ENCODE measurements around the gene LSM14B. TPM values are rescaled to one million over a fixed set of nuclear protein-coding genes. Genes with fewer than 3 reads are reported as not detected.

LSM14B gene
- polyA plus RNA-seq, 1 donor = 47.6 TPM

- H3K27ac ChIP-seq (ENCODE audit: low read length) = no peak overlapping the region
Observed at GRCh38 chr20:62132421-62132820, 10.1 kb downstream of the LSM14B start.

GRCh38 chr20:62133051-62133845, 11.0 kb downstream of the LSM14B start:
- DNase-seq = no peak
- H3K27me3 ChIP-seq (ENCODE audit: control insufficient read depth, insufficient read depth, low read length) = no peaks in the 10 kb centered on the region
- no peak overlapping the region for H3K27ac ChIP-seq (ENCODE audit: low read length)
- no peaks in the 10 kb centered on the region for H3K4me1 ChIP-seq (ENCODE audit: control insufficient read depth, insufficient read depth, low read length)
- no peak overlapping the region for H3K4me3 ChIP-seq (ENCODE audit: low read length)
- peaks cover 97% of the 10 kb centered on the region for H3K36me3 ChIP-seq (ENCODE audit: control insufficient read depth, insufficient read depth, low read length)
- H3K9me3 ChIP-seq (ENCODE audit: control insufficient read depth, low read depth, low read length) = no peaks in the 10 kb centered on the region
- no CpG with 5 or more reads among the region's 29 CpGs for WGBS (ENCODE audit: insufficient coverage, low lambda C conversion rate)

More at GRCh38 chr20:62132421-62132820, 10.1 kb downstream of the LSM14B start:
- DNase-seq = no peak
- Histone ChIP-seq H3K36me3 (ENCODE audit: control insufficient read depth, insufficient read depth, low read length) (peaks cover 97% of the 10 kb centered on the region), H3K4me3 (ENCODE audit: low read length) (no peak overlapping the region), H3K4me1 (ENCODE audit: control insufficient read depth, insufficient read depth, low read length) (no peaks in the 10 kb centered on the region), H3K27me3 (ENCODE audit: control insufficient read depth, insufficient read depth, low read length) (no peaks in the 10 kb centered on the region), H3K9me3 (ENCODE audit: control insufficient read depth, low read depth, low read length) (no peaks in the 10 kb centered on the region)
- 100% methylated on average over 1 of the region's 7 CpGs for WGBS (ENCODE audit: insufficient coverage, low lambda C conversion rate)

- DNase-seq = no peak
- Histone ChIP-seq H3K36me3 (ENCODE audit: control insufficient read depth, insufficient read depth, low read length) (peaks cover 97% of the 10 kb centered on the region), H3K27me3 (ENCODE audit: control insufficient read depth, insufficient read depth, low read length) (no peaks in the 10 kb centered on the region), H3K9me3 (ENCODE audit: control insufficient read depth, low read depth, low read length) (no peaks in the 10 kb centered on the region), H3K27ac (ENCODE audit: low read length) (no peak overlapping the region), H3K4me3 (ENCODE audit: low read length) (no peak overlapping the region), H3K4me1 (ENCODE audit: control insufficient read depth, insufficient read depth, low read length) (no peaks in the 10 kb centered on the region)
- WGBS (ENCODE audit: insufficient coverage, low lambda C conversion rate) = no CpG with 5 or more reads among the region's 12 CpGs
Observed at GRCh38 chr20:62133864-62134263, 11.6 kb downstream of the LSM14B start.

GRCh38 chr20:62134735-62135231, 12.5 kb downstream of the LSM14B start:
- Histone ChIP-seq H3K27me3 (ENCODE audit: control insufficient read depth, insufficient read depth, low read length) (no peaks in the 10 kb centered on the region), H3K27ac (ENCODE audit: low read length) (no peak overlapping the region), H3K4me3 (ENCODE audit: low read length) (no peak overlapping the region), H3K9me3 (ENCODE audit: control insufficient read depth, low read depth, low read length) (no peaks in the 10 kb centered on the region), H3K36me3 (ENCODE audit: control insufficient read depth, insufficient read depth, low read length) (peaks cover 97% of the 10 kb centered on the region), H3K4me1 (ENCODE audit: control insufficient read depth, insufficient read depth, low read length) (no peaks in the 10 kb centered on the region)
- WGBS (ENCODE audit: insufficient coverage, low lambda C conversion rate) = 94% methylated on average over 3 of the region's 11 CpGs
- no peak for DNase-seq

- H3K36me3 ChIP-seq (ENCODE audit: control insufficient read depth, insufficient read depth, low read length) = peaks cover 97% of the 10 kb centered on the region
- no peak overlapping the region for H3K27ac ChIP-seq (ENCODE audit: low read length)
- no peak overlapping the region for H3K4me3 ChIP-seq (ENCODE audit: low read length)
- H3K4me1 ChIP-seq (ENCODE audit: control insufficient read depth, insufficient read depth, low read length) = peaks cover under 1% of the 10 kb centered on the region
- no peaks in the 10 kb centered on the region for H3K9me3 ChIP-seq (ENCODE audit: control insufficient read depth, low read depth, low read length)
- no CpG with 5 or more reads among the region's 8 CpGs for WGBS (ENCODE audit: insufficient coverage, low lambda C conversion rate)
- no peaks in the 10 kb centered on the region for H3K27me3 ChIP-seq (ENCODE audit: control insufficient read depth, insufficient read depth, low read length)
- DNase-seq = no peak
Observed at GRCh38 chr20:62135573-62136266, 13.4 kb downstream of the LSM14B start.

- H3K9me3 ChIP-seq (ENCODE audit: control insufficient read depth, low read depth, low read length) = no peaks in the 10 kb centered on the region
- H3K4me1 ChIP-seq (ENCODE audit: control insufficient read depth, insufficient read depth, low read length) = peaks cover 8% of the 10 kb centered on the region
- 82% methylated on average over 3 of the region's 8 CpGs for WGBS (ENCODE audit: insufficient coverage, low lambda C conversion rate)
- no peak overlapping the region for H3K4me3 ChIP-seq (ENCODE audit: low read length)
- peaks cover 95% of the 10 kb centered on the region for H3K36me3 ChIP-seq (ENCODE audit: control insufficient read depth, insufficient read depth, low read length)
- no peak overlapping the region for H3K27ac ChIP-seq (ENCODE audit: low read length)
- DNase-seq = peak; percentile 58 to 71
- H3K27me3 ChIP-seq (ENCODE audit: control insufficient read depth, insufficient read depth, low read length) = no peaks in the 10 kb centered on the region
Observed at GRCh38 chr20:62136283-62137091, 14.2 kb downstream of the LSM14B start.

GRCh38 chr20:62137092-62137384, 14.8 kb downstream of the LSM14B start:
- Histone ChIP-seq H3K9me3 (ENCODE audit: control insufficient read depth, low read depth, low read length) (no peaks in the 10 kb centered on the region), H3K4me3 (ENCODE audit: low read length) (no peak overlapping the region), H3K36me3 (ENCODE audit: control insufficient read depth, insufficient read depth, low read length) (peaks cover 90% of the 10 kb centered on the region), H3K27ac (ENCODE audit: low read length) (no peak overlapping the region), H3K4me1 (ENCODE audit: control insufficient read depth, insufficient read depth, low read length) (peaks cover 14% of the 10 kb centered on the region), H3K27me3 (ENCODE audit: control insufficient read depth, insufficient read depth, low read length) (no peaks in the 10 kb centered on the region)
- DNase-seq = no peak
- no CpG with 5 or more reads among the region's 6 CpGs for WGBS (ENCODE audit: insufficient coverage, low lambda C conversion rate)

- no CpG with 5 or more reads among the region's 8 CpGs for WGBS (ENCODE audit: insufficient coverage, low lambda C conversion rate)
- no peaks in the 10 kb centered on the region for H3K27me3 ChIP-seq (ENCODE audit: control insufficient read depth, insufficient read depth, low read length)
- peaks cover 84% of the 10 kb centered on the region for H3K36me3 ChIP-seq (ENCODE audit: control insufficient read depth, insufficient read depth, low read length)
- peaks cover 14% of the 10 kb centered on the region for H3K4me1 ChIP-seq (ENCODE audit: control insufficient read depth, insufficient read depth, low read length)
- no peaks in the 10 kb centered on the region for H3K9me3 ChIP-seq (ENCODE audit: control insufficient read depth, low read depth, low read length)
- H3K27ac ChIP-seq (ENCODE audit: low read length) = no peak overlapping the region
- H3K4me3 ChIP-seq (ENCODE audit: low read length) = no peak overlapping the region
- no peak for DNase-seq
Observed at GRCh38 chr20:62137478-62138203, 15.4 kb downstream of the LSM14B start.

- Histone ChIP-seq H3K36me3 (ENCODE audit: control insufficient read depth, insufficient read depth, low read length) (peaks cover 78% of the 10 kb centered on the region), H3K27me3 (ENCODE audit: control insufficient read depth, insufficient read depth, low read length) (no peaks in the 10 kb centered on the region), H3K9me3 (ENCODE audit: control insufficient read depth, low read depth, low read length) (no peaks in the 10 kb centered on the region), H3K4me3 (ENCODE audit: low read length) (no peak overlapping the region), H3K27ac (ENCODE audit: low read length) (no peak overlapping the region), H3K4me1 (ENCODE audit: control insufficient read depth, insufficient read depth, low read length) (peaks cover 14% of the 10 kb centered on the region)
- WGBS (ENCODE audit: insufficient coverage, low lambda C conversion rate) = no CpG with 5 or more reads among the region's 11 CpGs
- DNase-seq = no peak
Observed at GRCh38 chr20:62138204-62138543, 15.9 kb downstream of the LSM14B start.

GRCh38 chr20:62138912-62139311, 16.6 kb downstream of the LSM14B start:
- H3K9me3 ChIP-seq (ENCODE audit: control insufficient read depth, low read depth, low read length) = no peaks in the 10 kb centered on the region
- no peak overlapping the region for H3K27ac ChIP-seq (ENCODE audit: low read length)
- peaks cover 14% of the 10 kb centered on the region for H3K4me1 ChIP-seq (ENCODE audit: control insufficient read depth, insufficient read depth, low read length)
- DNase-seq = no peak
- no peaks in the 10 kb centered on the region for H3K27me3 ChIP-seq (ENCODE audit: control insufficient read depth, insufficient read depth, low read length)
- peaks cover 71% of the 10 kb centered on the region for H3K36me3 ChIP-seq (ENCODE audit: control insufficient read depth, insufficient read depth, low read length)
- no CpG with 5 or more reads among the region's 10 CpGs for WGBS (ENCODE audit: insufficient coverage, low lambda C conversion rate)
- H3K4me3 ChIP-seq (ENCODE audit: low read length) = no peak overlapping the region

All from large intestine (tissue), 3 donors.